ENCODE measurements around the gene RALBP1. TPM values are rescaled to one million over a fixed set of nuclear protein-coding genes. Genes with fewer than 3 reads are reported as not detected.
A peak's percentile ranks its signal among the peaks of the same experiment; 100 is the strongest.

Gene RALBP1
- polyA plus RNA-seq, 1 experiment = 45.2 TPM

GRCh38 chr18:9513971-9514512 is 38.7 kb downstream of the RALBP1 start:
- 0 out of 2 replicates have a peak, but pooled peaks cover 1% of the 10 kb centered on the region for H3K36me3 ChIP-seq (ENCODE audit: control insufficient read depth, insufficient read depth, low read length)
- no peak overlapping the region for H3K4me3 ChIP-seq (ENCODE audit: low read depth, low read length)
- peak; percentile 31 for DNase-seq (ENCODE audit: low read depth)
- CTCF ChIA-PET = interaction anchor here (1.3 to 1.6 kb wide), 2 partner anchors 54 to 179 kb away, joined by 3 to 4 read pairs; partner anchors contain the start of gene TWSG1
- H3K27me3 ChIP-seq (ENCODE audit: control insufficient read depth, insufficient read depth, low read length) = no peaks in the 10 kb centered on the region
- no peak for TF ChIP-seq CTCF (IDR thresholded peaks at IDR 0.05; ENCODE audit: insufficient read depth, low read depth, low read length)
- POLR2A ChIA-PET = interaction anchor here (0.6 kb wide), 1 partner anchor 27 kb away, joined by 3 read pairs; no protein-coding TSS in a partner anchor

GRCh38 chr18:9516437-9517064 is 41.2 kb downstream of the RALBP1 start:
- TF ChIP-seq CTCF (IDR thresholded peaks at IDR 0.05; ENCODE audit: insufficient read depth, low read depth, low read length) = peak; percentile 83
- no peak for DNase-seq (ENCODE audit: low read depth)
- Histone ChIP-seq H3K4me3 (ENCODE audit: low read depth, low read length) (no peak overlapping the region), H3K27me3 (ENCODE audit: control insufficient read depth, insufficient read depth, low read length) (no peaks in the 10 kb centered on the region), H3K36me3 (ENCODE audit: control insufficient read depth, insufficient read depth, low read length) (0 out of 2 replicates have a peak, but pooled peaks cover 1% of the 10 kb centered on the region)
- ChIA-PET CTCF (interaction anchor here (0.6 to 2.3 kb wide), 18 partner anchors 10 to 1711 kb away, joined by 3 to 13 read pairs (median 3); partner anchors contain the start of gene TWSG1), POLR2A (no interaction called here)

GRCh38 chr18:9517869-9518268 is 42.6 kb downstream of the RALBP1 start:
- POLR2A ChIA-PET = no interaction called here
- no peak for DNase-seq (ENCODE audit: low read depth)

GRCh38 chr18:9519399-9519798 is 44.1 kb downstream of the RALBP1 start:
- POLR2A ChIA-PET = no interaction called here
- DNase-seq (ENCODE audit: low read depth) = no peak
- H3K27me3 ChIP-seq (ENCODE audit: control insufficient read depth, insufficient read depth, low read length) = no peaks in the 10 kb centered on the region
- peaks cover 1% of the 10 kb centered on the region; the same call in 1 of the 2 replicates for H3K36me3 ChIP-seq (ENCODE audit: control insufficient read depth, insufficient read depth, low read length)
- CTCF ChIA-PET = interaction anchor here (0.9 to 1.3 kb wide), 2 partner anchors 10 to 18 kb away, joined by 3 read pairs; no protein-coding TSS in a partner anchor
- H3K4me3 ChIP-seq (ENCODE audit: low read depth, low read length) = no peak overlapping the region
- no peak for TF ChIP-seq CTCF (IDR thresholded peaks at IDR 0.05; ENCODE audit: insufficient read depth, low read depth, low read length)

More at GRCh38 chr18:9517869-9518268, 42.6 kb downstream of the RALBP1 start:
- CTCF ChIA-PET = interaction anchor here (0.6 to 2.2 kb wide), 8 partner anchors 9 to 444 kb away, joined by 3 to 13 read pairs (median 4); partner anchors contain the start of gene TWSG1
- no peak for TF ChIP-seq CTCF (IDR thresholded peaks at IDR 0.05; ENCODE audit: insufficient read depth, low read depth, low read length)
- Histone ChIP-seq H3K4me3 (ENCODE audit: low read depth, low read length) (no peak overlapping the region), H3K36me3 (ENCODE audit: control insufficient read depth, insufficient read depth, low read length) (peaks cover 1% of the 10 kb centered on the region; the same call in 1 of the 2 replicates), H3K27me3 (ENCODE audit: control insufficient read depth, insufficient read depth, low read length) (no peaks in the 10 kb centered on the region)

- ChIA-PET CTCF (interaction anchor here (0.6 kb wide), 1 partner anchor 316 kb away, joined by 4 read pairs; no protein-coding TSS in a partner anchor), POLR2A (no interaction called here)
- peaks cover 4% of the 10 kb centered on the region for H3K36me3 ChIP-seq (ENCODE audit: control insufficient read depth, insufficient read depth, low read length)
- no peak for TF ChIP-seq CTCF (IDR thresholded peaks at IDR 0.05; ENCODE audit: insufficient read depth, low read depth, low read length)
- no peaks in the 10 kb centered on the region for H3K27me3 ChIP-seq (ENCODE audit: control insufficient read depth, insufficient read depth, low read length)
- DNase-seq (ENCODE audit: low read depth) = no peak
- H3K4me3 ChIP-seq (ENCODE audit: low read depth, low read length) = no peak overlapping the region
Observed at GRCh38 chr18:9520666-9521065, 45.4 kb downstream of the RALBP1 start.
